ENCODE measurements around the gene COG3.

GRCh38 chr13:45487604-45488003, 22.9 kb downstream of the COG3 start:
- TF ChIP-seq, protein P1, sequence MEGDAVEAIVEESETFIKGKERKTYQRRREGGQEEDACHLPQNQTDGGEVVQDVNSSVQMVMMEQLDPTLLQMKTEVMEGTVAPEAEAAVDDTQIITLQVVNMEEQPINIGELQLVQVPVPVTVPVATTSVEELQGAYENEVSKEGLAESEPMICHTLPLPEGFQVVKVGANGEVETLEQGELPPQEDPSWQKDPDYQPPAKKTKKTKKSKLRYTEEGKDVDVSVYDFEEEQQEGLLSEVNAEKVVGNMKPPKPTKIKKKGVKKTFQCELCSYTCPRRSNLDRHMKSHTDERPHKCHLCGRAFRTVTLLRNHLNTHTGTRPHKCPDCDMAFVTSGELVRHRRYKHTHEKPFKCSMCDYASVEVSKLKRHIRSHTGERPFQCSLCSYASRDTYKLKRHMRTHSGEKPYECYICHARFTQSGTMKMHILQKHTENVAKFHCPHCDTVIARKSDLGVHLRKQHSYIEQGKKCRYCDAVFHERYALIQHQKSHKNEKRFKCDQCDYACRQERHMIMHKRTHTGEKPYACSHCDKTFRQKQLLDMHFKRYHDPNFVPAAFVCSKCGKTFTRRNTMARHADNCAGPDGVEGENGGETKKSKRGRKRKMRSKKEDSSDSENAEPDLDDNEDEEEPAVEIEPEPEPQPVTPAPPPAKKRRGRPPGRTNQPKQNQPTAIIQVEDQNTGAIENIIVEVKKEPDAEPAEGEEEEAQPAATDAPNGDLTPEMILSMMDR (IDR thresholded peaks at IDR 0.05) = no peak
- no peak for TF ChIP-seq POLR2A (IDR thresholded peaks at IDR 0.05)
